Small intestine (tissue), 7 donors: ENCODE measurements around the gene TMEM217. TPM values are rescaled to one million over a fixed set of nuclear protein-coding genes. Genes with fewer than 3 reads are reported as not detected.

Experiments used
- DNase-seq, 2 donors: peaks; one replicate each; pipeline versions ENCODE4 v3.0.0 to v3.0.0-alpha.2; 2013
- FAIRE-seq: peaks from 2 replicates; lab custom pipeline; 2012; peaks lifted over from hg19 to GRCh38; lab: Jason Lieb, UNC
- H3K27ac ChIP-seq, 3 donors: one replicate each; pipeline ENCODE4 v1.5.1; 2013; ENCODE audit warnings: low read length in 2 of 3, mild to moderate bottlenecking in 2 of 3, control low read depth in 1 of 3, inconsistent platforms in 1 of 3, low read depth in 1 of 3, moderate library complexity in 1 of 3
- H3K27me3 ChIP-seq, 3 donors: one replicate each; pipeline ENCODE4 v1.6.1; 2013; ENCODE audit warnings: low read length in 3 of 3, inconsistent platforms in 1 of 3; ENCODE audit not compliant: control insufficient read depth in 3 of 3, insufficient read depth in 3 of 3
- H3K36me3 ChIP-seq, 3 donors: one replicate each; pipeline ENCODE4 v1.6.1; 2013; ENCODE audit warnings: low read length in 3 of 3, inconsistent platforms in 1 of 3, low read depth in 1 of 3, mild to moderate bottlenecking in 1 of 3, moderate library complexity in 1 of 3; ENCODE audit not compliant: control insufficient read depth in 3 of 3, insufficient read depth in 2 of 3
- H3K4me1 ChIP-seq, 3 donors: one replicate each; pipeline ENCODE4 v1.6.1; 2013; ENCODE audit warnings: low read length in 2 of 3, inconsistent platforms in 1 of 3, low read depth in 1 of 3, mild to moderate bottlenecking in 1 of 3, moderate library complexity in 1 of 3; ENCODE audit not compliant: control insufficient read depth in 3 of 3, insufficient read depth in 2 of 3
- H3K4me3 ChIP-seq, 3 donors: one replicate each; pipeline ENCODE4 v1.5.1; 2013; ENCODE audit warnings: low read length in 3 of 3, control low read depth in 1 of 3, inconsistent platforms in 1 of 3, low read depth in 1 of 3, mild to moderate bottlenecking in 1 of 3, moderate library complexity in 1 of 3
- H3K9me3 ChIP-seq, 2 donors: one replicate each; pipeline ENCODE4 v1.6.1; 2013; ENCODE audit warnings: low read depth in 1 of 2, low read length in 1 of 2; ENCODE audit not compliant: control insufficient read depth in 2 of 2, insufficient read depth in 1 of 2
- whole genome bisulfite sequencing, 3 donors: extraction: QIAGEN DNeasy Blood & Tissue Kit; methylation state at CpG; one replicate each; pipeline ENCODE4 v1.1.7; 2013; 5-methylcytosine and 5-hydroxymethylcytosine counted together
- polyA plus RNA-seq, 4 donors: library from polyadenylated mRNA; stranded (reverse) in 3 of 4; unstranded in 1 of 4; fragments of 200-250 nt in 3 of 4; fragments of 120-200 nt in 1 of 4; gene quantifications; one replicate each; pipeline versions ENCODE4 v1.2.1 to v1.2.3, GENCODE V29; 2013
- donor health status: healthy with polysubstance abuse.
- donor health status: control.
- donor health status: control.
- donor health status: Bipolar disorder and iron deficiency.
- donor health status: healthy.

TMEM217 gene
- polyA plus RNA-seq, 4 donors: 0.38 to 1.6 (median 0.84) TPM

GRCh38 chr6:37162740-37163139 is 95.2 kb downstream of the TMEM217 start:
- peaks cover 0 to 5% (median 1%) of the 10 kb centered on the region in 3 donors for H3K4me1 ChIP-seq
- no peak overlapping the region for H3K27ac ChIP-seq
- DNase-seq: no peak
- no peaks in the 10 kb centered on the region for H3K9me3 ChIP-seq
- no peak overlapping the region for H3K4me3 ChIP-seq
- no peaks in the 10 kb centered on the region for H3K27me3 ChIP-seq
- no peak for FAIRE-seq
- H3K36me3 ChIP-seq: no peaks in the 10 kb centered on the region
- 60 to 86% (median 84%) methylated on average over 4 of the region's 4 CpGs for WGBS, 3 donors

Other genes starting within 250 kb of the TMEM217 start
- gene PIM1, start 88.0 kb downstream of the TMEM217 start, polyA plus RNA-seq: 100 to 1,000 TPM in 1 of 4 donors, 10 to 100 TPM in 3; 26.0 to 118 (median 57.8) TPM
- gene TBC1D22B, start 372 bp downstream of the TMEM217 start, polyA plus RNA-seq: 10 to 100 TPM in 2 of 4 donors, 1 to 10 TPM in 2; 6.4 to 11.2 (median 8.6) TPM
- 10 to 100 TPM; 12.7 to 14.4 (median 13.4) TPM for gene RNF8, start 95.8 kb upstream of the TMEM217 start, polyA plus RNA-seq
- 10 to 100 TPM; 10.8 to 28.7 (median 14.9) TPM for gene CMTR1, start 175.1 kb upstream of the TMEM217 start, polyA plus RNA-seq
- 10 to 100 TPM; 14.2 to 54.3 (median 25.4) TPM for gene CCDC167, start 241.7 kb upstream of the TMEM217 start, polyA plus RNA-seq